HEK293 (cell line): ENCODE measurements around the gene EIF4G1.

Experiments used
- HOXD13 ChIP-seq: sonication (generic); formaldehyde crosslinking; IDR thresholded peaks from 2 replicates; pipeline ENCODE4 v1.8.0; 2022; ENCODE audit warnings: missing genetic modification reagents, borderline replicate concordance
- INSM2 ChIP-seq: fragments of 450-650 bp; formaldehyde crosslinking; IDR thresholded peaks from 2 replicates; pipeline ENCODE4 v1.5.1; 2016; ENCODE audit warnings: missing biosample characterization, missing genetic modification characterization
- KLF8 ChIP-seq: fragments of 450-650 bp; formaldehyde crosslinking; IDR thresholded peaks from 2 replicates; pipeline ENCODE4 v1.5.1; 2016; ENCODE audit warnings: missing biosample characterization, missing genetic modification characterization
- SCRT1 ChIP-seq: fragments of 450-650 bp; formaldehyde crosslinking; IDR thresholded peaks from 2 replicates; pipeline ENCODE4 v1.5.1; 2016; ENCODE audit warnings: missing biosample characterization, missing genetic modification characterization, borderline replicate concordance
- SP2 ChIP-seq: fragments of 450-650 bp; formaldehyde crosslinking; IDR thresholded peaks from 2 replicates; pipeline ENCODE4 v1.5.1; 2016; ENCODE audit warnings: missing biosample characterization, missing genetic modification characterization
- WT1 ChIP-seq: fragments of 450-650 bp; formaldehyde crosslinking; IDR thresholded peaks from 2 replicates; pipeline ENCODE4 v1.5.1; 2016; ENCODE audit warnings: missing biosample characterization, missing genetic modification characterization
- ZBTB8A ChIP-seq: fragments of 450-650 bp; formaldehyde crosslinking; IDR thresholded peaks from 2 replicates; pipeline ENCODE4 v1.5.1; 2016; ENCODE audit warnings: missing biosample characterization, missing genetic modification characterization
- ZNF112 ChIP-seq: fragments of 450-650 bp; formaldehyde crosslinking; IDR thresholded peaks from 2 replicates; pipeline ENCODE4 v1.5.0; 2017; ENCODE audit warnings: missing biosample characterization, missing genetic modification characterization
- ZNF140 ChIP-seq: fragments of 450-650 bp; formaldehyde crosslinking; IDR thresholded peaks from 2 replicates; pipeline ENCODE4 v1.5.1; 2016; ENCODE audit warnings: missing biosample characterization, missing genetic modification characterization
- ZNF155 ChIP-seq: fragments of 450-650 bp; formaldehyde crosslinking; IDR thresholded peaks from 2 replicates; pipeline ENCODE4 v1.5.1; 2016; ENCODE audit warnings: missing biosample characterization, missing genetic modification characterization
- ZNF169 ChIP-seq: fragments of 450-650 bp; formaldehyde crosslinking; IDR thresholded peaks from 2 replicates; pipeline ENCODE4 v1.5.1; 2016; ENCODE audit warnings: missing biosample characterization, missing genetic modification characterization
- ZNF184 ChIP-seq: fragments of 450-650 bp; IDR thresholded peaks from 2 replicates; pipeline ENCODE4 v1.5.1; 2018; ENCODE audit warnings: missing biosample characterization, mild to moderate bottlenecking, missing genetic modification characterization
- ZNF214 ChIP-seq: fragments of 450-650 bp; formaldehyde crosslinking; IDR thresholded peaks from 2 replicates; pipeline ENCODE4 v1.5.1; 2017; ENCODE audit warnings: missing biosample characterization, mild to moderate bottlenecking, missing genetic modification characterization, borderline replicate concordance
- ZNF221 ChIP-seq: fragments of 450-650 bp; formaldehyde crosslinking; IDR thresholded peaks from 2 replicates; pipeline ENCODE4 v1.5.1; 2017; ENCODE audit warnings: missing biosample characterization, missing genetic modification characterization, borderline replicate concordance
- ZNF239 ChIP-seq: fragments of 450-650 bp; formaldehyde crosslinking; IDR thresholded peaks from 2 replicates; pipeline ENCODE4 v1.5.1; 2016; ENCODE audit warnings: missing biosample characterization, missing genetic modification characterization
- ZNF423 ChIP-seq: fragments of 450-650 bp; formaldehyde crosslinking; IDR thresholded peaks from 2 replicates; pipeline ENCODE4 v1.5.1; 2016; ENCODE audit warnings: missing biosample characterization, missing genetic modification characterization
- ZNF433 ChIP-seq: fragments of 450-650 bp; formaldehyde crosslinking; IDR thresholded peaks from 2 replicates; pipeline ENCODE4 v1.5.1; 2016; ENCODE audit warnings: missing biosample characterization, missing genetic modification characterization, low read depth
- ZNF518A ChIP-seq: fragments of 450-650 bp; formaldehyde crosslinking; conservative IDR thresholded peaks from 2 replicates; pipeline ENCODE4 v1.5.1; 2016; ENCODE audit warnings: low read depth, missing biosample characterization, missing genetic modification characterization
- ZNF560 ChIP-seq: fragments of 450-650 bp; formaldehyde crosslinking; IDR thresholded peaks from 2 replicates; pipeline ENCODE4 v1.5.1; 2017; ENCODE audit warnings: missing biosample characterization, missing genetic modification characterization, borderline replicate concordance
- ZNF561 ChIP-seq: fragments of 450-650 bp; IDR thresholded peaks from 2 replicates; pipeline ENCODE4 v1.5.1; 2018; ENCODE audit warnings: missing biosample characterization, missing genetic modification characterization, borderline replicate concordance
- ZNF791 ChIP-seq: fragments of 450-650 bp; formaldehyde crosslinking; IDR thresholded peaks from 2 replicates; pipeline ENCODE4 v1.5.1; 2016; ENCODE audit warnings: missing biosample characterization, missing genetic modification characterization
- TF ChIP-seq, protein P1 (sequence below): fragments of 450-650 bp; formaldehyde crosslinking; IDR thresholded peaks from 2 replicates; pipeline ENCODE4 v1.5.1; 2016; ENCODE audit warnings: missing biosample characterization, missing genetic modification characterization
- TF ChIP-seq, protein P2 (sequence below): fragments of 450-650 bp; formaldehyde crosslinking; conservative IDR thresholded peaks from 2 replicates; pipeline ENCODE4 v1.5.1; 2016; ENCODE audit warnings: low read depth, missing biosample characterization, missing genetic modification characterization
- TF ChIP-seq, protein P3 (sequence below): fragments of 450-650 bp; IDR thresholded peaks from 2 replicates; pipeline ENCODE4 v1.5.1; 2018; ENCODE audit warnings: missing biosample characterization, mild to moderate bottlenecking, missing genetic modification characterization

Gene EIF4G1

GRCh38 chr3:184314700-184315542 lies 515 bp downstream of the EIF4G1 start (continued):
- TF ChIP-seq, protein P1, sequence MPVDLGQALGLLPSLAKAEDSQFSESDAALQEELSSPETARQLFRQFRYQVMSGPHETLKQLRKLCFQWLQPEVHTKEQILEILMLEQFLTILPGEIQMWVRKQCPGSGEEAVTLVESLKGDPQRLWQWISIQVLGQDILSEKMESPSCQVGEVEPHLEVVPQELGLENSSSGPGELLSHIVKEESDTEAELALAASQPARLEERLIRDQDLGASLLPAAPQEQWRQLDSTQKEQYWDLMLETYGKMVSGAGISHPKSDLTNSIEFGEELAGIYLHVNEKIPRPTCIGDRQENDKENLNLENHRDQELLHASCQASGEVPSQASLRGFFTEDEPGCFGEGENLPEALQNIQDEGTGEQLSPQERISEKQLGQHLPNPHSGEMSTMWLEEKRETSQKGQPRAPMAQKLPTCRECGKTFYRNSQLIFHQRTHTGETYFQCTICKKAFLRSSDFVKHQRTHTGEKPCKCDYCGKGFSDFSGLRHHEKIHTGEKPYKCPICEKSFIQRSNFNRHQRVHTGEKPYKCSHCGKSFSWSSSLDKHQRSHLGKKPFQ (tag by site-specific recombination) = no peak
- no peak for TF ChIP-seq ZNF169
- TF ChIP-seq ZNF112 (tag by site-specific recombination) = no peak
- TF ChIP-seq ZNF184 = no peak
- no peak for TF ChIP-seq ZNF791 (tag by site-specific recombination)
- TF ChIP-seq SCRT1 (tag by site-specific recombination) = no peak
- TF ChIP-seq ZNF433 (tag by site-specific recombination) = no peak
- TF ChIP-seq ZNF561 (tag by site-specific recombination) = no peak
- no peak for TF ChIP-seq INSM2 (tag by site-specific recombination)
- TF ChIP-seq, protein P2, sequence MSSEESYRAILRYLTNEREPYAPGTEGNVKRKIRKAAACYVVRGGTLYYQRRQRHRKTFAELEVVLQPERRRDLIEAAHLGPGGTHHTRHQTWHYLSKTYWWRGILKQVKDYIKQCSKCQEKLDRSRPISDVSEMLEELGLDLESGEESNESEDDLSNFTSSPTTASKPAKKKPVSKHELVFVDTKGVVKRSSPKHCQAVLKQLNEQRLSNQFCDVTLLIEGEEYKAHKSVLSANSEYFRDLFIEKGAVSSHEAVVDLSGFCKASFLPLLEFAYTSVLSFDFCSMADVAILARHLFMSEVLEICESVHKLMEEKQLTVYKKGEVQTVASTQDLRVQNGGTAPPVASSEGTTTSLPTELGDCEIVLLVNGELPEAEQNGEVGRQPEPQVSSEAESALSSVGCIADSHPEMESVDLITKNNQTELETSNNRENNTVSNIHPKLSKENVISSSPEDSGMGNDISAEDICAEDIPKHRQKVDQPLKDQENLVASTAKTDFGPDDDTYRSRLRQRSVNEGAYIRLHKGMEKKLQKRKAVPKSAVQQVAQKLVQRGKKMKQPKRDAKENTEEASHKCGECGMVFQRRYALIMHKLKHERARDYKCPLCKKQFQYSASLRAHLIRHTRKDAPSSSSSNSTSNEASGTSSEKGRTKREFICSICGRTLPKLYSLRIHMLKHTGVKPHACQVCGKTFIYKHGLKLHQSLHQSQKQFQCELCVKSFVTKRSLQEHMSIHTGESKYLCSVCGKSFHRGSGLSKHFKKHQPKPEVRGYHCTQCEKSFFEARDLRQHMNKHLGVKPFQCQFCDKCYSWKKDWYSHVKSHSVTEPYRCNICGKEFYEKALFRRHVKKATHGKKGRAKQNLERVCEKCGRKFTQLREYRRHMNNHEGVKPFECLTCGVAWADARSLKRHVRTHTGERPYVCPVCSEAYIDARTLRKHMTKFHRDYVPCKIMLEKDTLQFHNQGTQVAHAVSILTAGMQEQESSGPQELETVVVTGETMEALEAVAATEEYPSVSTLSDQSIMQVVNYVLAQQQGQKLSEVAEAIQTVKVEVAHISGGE (tag by site-specific recombination) = 0 out of 2 replicates have a peak, but pooled peaks have one; percentile 24
- no peak for TF ChIP-seq ZNF423 (tag by site-specific recombination)
- TF ChIP-seq, protein P3, sequence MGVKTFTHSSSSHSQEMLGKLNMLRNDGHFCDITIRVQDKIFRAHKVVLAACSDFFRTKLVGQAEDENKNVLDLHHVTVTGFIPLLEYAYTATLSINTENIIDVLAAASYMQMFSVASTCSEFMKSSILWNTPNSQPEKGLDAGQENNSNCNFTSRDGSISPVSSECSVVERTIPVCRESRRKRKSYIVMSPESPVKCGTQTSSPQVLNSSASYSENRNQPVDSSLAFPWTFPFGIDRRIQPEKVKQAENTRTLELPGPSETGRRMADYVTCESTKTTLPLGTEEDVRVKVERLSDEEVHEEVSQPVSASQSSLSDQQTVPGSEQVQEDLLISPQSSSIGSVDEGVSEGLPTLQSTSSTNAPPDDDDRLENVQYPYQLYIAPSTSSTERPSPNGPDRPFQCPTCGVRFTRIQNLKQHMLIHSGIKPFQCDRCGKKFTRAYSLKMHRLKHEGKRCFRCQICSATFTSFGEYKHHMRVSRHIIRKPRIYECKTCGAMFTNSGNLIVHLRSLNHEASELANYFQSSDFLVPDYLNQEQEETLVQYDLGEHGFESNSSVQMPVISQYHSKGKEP = no peak
- no peak for TF ChIP-seq ZNF560
- TF ChIP-seq ZNF214 (tag by site-specific recombination) = no peak
- 0 out of 2 replicates have a peak, but pooled peaks have one; percentile 13 for TF ChIP-seq HOXD13 (CRISPR knock-in tag)
- no peak for TF ChIP-seq ZNF155 (tag by site-specific recombination)
- TF ChIP-seq ZNF221 (tag by site-specific recombination) = no peak
- TF ChIP-seq WT1 (tag by site-specific recombination) = no peak
- peak; percentile 24; the same call in 1 of the 2 replicates for TF ChIP-seq SP2 (tag by site-specific recombination)
- TF ChIP-seq ZBTB8A (tag by site-specific recombination) = 0 out of 2 replicates have a peak, but pooled peaks have one; percentile 32
- no peak for TF ChIP-seq ZNF140
- no peak for TF ChIP-seq ZNF518A
- TF ChIP-seq KLF8 (tag by site-specific recombination) = peak; percentile 15; the same call in 1 of the 2 replicates
- TF ChIP-seq ZNF239 = no peak
